Renal pelvis (tissue), 4 donors: ENCODE measurements around the gene TMEM117. TPM values are rescaled to one million over a fixed set of nuclear protein-coding genes. Genes with fewer than 3 reads are reported as not detected.
"Not testable (repeated sequence)": the region's sequence is repeated elsewhere in the genome, so short reads cannot be mapped to it uniquely, and the experiment has no call there.

Experiments used
- DNase-seq: peaks from one replicate; pipeline ENCODE4 v3.0.0-alpha.2; 2013
- polyA plus RNA-seq, 3 donors: library from polyadenylated mRNA; unstranded; fragments of 120-200 nt; gene quantifications; one replicate each; pipeline ENCODE4 v1.2.1, GENCODE V29; 2013; ENCODE audit not compliant: insufficient read length in 3 of 3

Gene TMEM117
- polyA plus RNA-seq, 3 donors: 9.1 to 12.7 (median 12.7) TPM

DNA sequence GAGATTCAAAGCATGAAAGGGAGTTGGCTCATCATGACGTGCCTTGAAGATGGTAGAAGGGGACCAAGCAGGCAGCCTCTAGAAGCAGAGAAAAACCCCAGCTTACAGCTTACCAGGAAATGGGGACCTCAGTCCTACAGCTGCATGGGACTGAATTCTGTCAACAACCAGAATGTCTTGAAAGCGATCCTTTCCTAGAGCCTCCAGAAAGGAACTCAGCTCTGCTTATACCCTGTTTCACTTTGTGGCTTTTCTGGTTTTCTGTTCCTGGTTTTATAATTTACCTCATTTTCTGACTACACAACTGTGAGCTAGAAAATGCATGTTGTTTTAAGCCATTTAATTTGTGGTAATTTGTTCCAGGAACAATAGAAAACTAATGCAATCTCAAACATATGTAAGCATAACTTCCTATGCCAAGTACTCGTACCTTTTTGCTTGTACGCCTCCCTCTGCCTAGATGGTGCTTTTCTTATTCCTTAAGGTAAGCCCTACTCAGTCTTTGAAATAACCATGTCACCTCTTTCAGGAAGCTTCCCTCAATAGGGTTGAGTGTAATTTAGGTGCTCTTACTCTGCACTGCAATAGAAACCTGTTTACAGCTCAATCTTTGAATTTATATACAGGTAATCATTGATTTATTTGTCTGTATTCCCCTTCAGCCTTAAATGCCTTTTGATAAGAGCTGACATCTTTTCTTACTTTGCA, 348.8 kb downstream of the TMEM117 start:
- DNase-seq: no peak

DNA sequence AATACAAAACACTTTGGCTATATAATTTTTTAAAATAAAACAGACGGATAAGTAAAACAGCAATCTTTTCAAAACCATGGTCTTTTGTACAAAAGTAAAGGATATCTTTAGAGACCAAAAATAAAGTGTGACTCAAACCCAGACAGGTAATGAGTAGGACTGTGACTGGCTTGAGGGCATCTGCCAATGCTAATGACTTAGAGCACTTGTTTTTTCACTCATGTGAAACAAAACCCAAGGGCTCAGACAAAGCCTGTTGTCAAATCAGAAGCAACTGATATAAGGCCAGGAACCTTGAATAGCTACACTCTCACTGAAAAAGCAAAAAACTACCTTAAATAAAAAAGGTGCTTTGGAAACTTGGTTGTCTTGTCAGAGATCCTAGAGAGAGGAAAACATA, 357.4 kb downstream of the TMEM117 start:
- no peak for DNase-seq

DNA sequence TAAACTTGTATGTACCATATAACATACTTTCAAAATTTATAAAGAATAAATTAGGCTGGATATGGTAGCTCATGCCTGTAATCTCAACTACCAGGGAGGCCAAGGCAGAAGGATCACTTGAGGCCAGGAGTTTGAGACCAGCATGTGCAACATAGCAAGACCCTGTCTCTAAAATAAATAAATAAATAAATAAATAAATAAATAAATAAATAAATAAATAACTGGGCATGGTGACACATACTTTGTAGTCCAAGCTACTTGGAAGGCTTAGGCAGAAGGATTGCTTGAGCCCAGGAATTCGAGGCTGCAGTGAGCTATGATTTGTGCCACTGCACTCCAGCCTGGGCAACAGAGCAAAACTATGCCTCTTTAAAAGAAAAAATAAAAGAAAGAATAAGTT, 359.8 kb downstream of the TMEM117 start:
- not testable (repeated sequence) for DNase-seq

DNA sequence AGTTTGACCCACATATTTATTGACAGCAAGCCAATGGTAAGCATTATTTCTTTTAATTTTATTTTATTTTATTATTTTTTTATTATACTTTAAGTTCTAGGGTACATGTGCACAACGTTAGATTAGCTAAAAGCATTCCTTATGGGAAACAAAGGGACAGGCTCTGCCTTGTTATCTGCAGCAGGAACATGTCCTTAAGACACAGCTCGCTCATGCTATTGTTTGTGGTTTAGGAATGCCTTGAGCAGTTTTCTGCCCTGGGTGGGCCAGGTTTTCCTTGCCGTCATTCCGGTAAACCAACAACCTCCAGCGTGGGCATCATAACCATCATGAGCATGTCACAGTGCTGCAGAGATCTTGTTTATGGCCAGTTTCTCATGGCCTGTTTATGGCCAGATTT, 370.2 kb downstream of the TMEM117 start:
- no peak for DNase-seq

DNA sequence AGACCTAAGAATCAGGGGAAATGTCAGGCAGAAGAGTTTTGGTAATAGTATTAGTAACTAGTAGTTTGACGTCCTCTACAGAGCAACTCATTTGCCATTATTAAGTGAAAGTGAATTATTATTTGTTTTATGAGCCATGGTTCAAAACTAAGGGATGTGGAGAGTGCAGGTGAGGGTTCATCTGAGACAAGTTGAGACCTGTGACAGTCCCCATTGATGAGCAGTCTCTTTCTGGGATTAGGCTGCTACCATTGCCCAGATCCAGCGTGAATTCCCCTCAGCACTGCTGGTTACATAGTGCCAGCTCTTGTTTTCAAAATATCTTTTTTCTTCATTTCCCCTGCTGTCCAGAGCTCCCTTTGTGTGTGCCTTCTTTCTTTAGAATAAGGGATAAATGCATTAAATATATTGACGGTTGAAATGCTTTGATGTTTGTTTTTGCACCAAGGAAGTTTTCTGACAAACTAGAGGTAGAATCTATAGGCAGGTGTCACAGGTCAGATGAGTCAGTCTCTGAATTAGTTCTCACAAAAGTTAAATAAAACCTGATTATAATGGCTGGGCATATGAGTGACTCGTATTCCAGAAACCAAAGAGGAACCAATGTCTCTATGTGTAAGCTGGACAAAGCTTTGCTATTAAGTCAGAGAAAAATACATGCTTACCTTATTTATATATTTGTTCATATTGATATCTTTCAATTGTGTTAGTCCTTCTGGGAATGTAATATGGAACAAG, 381.4 kb downstream of the TMEM117 start:
- DNase-seq: no peak

DNA sequence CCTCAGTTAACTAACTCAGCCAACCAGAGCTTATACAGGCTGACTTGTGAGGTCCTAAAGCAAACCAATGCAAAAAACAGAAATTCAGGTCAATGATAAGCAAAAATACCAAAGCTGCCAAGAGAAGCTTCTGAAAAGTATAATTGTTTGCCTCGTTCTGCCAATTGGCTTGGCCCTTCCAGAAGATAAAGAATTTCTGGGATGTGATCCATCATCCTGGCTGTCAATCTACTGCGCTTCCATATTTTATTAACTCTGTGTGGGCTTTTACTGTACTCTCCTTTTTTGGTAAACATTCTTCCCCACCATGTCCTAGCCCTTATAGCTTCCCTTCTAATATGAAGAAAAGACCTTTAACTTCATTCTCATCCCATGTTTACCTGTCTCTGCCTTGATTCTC, 387.9 kb downstream of the TMEM117 start:
- no peak for DNase-seq

DNA sequence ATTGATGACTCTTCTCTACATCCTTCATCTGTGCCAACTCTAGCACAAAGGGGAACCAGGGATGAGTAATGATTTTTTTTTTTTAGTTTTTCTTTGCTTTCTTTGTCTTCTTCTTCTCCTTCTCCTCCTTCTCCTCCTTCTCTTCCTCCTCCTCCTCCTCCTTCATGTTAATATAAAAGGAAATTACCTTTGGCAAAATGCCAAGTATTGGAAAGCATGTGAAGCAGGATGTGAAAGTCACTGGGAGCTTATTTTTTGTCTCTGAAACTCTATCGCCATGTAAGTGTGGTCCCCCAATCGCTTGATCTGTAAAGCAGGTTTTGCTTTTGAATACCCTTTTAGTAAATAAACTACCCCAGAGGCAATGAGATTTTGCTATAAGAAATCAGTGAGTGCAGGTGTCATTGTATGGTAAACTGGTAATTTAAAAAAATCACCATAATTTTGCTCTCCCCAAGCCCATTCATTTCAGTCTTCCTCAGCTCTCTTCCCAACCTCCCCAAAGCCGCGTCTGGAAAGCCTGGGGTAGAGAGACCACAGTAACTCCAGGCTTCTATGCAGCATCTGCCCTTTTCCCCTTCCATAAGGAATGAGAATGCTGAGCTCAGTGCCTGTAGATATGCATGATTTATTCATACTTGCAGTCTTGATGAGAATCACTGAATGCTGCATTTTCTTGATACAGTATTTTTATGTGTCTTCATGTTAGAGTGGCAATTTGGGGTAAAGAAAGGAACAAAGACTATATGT, 388.7 kb downstream of the TMEM117 start:
- DNase-seq: no peak

DNA sequence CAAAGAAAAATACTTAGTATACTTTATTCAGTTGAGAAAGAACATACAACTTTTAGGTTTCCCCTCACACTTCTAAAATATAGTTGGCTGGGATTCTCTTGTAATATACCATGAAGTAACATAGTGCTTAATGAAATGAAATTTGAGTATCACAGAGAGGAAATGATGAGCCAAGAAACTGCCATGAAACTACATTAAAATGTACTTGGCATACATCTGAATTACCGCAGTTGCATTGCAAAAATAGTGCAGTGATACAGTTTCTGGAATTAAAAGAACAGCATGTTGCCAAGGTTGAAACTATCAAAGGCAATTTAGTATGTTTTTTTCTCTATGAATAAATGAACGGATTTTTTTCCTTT, 389.2 kb downstream of the TMEM117 start:
- DNase-seq: no peak

DNA sequence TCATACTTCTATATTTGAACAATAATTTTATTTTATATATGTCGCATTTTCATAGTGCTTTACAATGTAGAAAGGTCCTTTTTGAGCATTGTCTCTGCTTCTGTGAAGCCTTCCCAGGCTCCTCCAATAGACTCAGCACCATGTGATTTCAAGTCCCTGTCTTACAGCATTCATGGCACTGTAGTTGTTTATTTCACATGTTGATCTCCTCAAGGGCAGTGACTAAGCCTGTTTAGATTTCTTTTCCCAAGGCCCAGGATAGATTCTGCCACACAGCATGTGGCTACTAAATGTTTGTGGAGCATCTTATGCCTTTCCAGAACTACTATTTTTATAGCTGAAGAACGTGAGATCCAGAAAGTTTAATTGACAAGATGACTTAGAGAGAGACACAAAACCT, 391.7 kb downstream of the TMEM117 start:
- no peak for DNase-seq

DNA sequence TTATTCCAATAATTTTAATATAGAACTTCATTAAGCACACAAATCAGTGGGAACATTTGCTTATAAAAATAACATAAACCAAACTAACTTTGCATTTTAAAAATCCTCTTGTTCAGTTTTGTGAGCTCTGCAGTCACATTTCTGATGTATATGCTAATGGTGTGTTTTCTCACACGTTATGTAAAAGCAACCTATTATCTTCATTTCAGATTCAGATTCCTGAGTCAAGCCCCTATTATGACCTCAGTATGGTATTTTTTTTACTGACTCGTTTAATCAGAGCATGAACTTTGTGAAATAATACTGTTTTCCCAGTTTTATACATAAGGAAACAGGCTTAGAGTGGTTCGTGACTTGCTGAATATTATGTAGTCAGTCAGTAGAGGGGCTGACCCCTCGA, 394.0 kb downstream of the TMEM117 start:
- no peak for DNase-seq

DNA sequence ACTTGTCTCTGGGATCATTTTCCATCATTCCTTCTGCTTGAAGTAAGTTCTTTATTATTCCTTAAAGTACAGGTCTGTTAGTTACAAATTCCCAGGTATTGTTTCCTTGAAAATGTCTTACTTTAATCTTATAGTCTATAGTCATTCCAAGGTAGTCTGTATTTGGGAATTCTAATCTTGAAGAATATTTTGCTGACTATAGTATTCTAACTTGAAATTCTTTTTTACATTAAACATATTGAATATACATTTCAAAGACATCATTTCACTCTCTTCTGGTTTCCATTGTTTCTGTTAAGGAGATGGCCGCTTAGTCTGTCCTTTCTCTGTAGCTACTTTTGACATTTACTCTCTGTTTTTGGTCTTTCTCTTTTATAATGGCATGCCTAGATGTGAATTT, 399.8 kb downstream of the TMEM117 start:
- DNase-seq: no peak

DNA sequence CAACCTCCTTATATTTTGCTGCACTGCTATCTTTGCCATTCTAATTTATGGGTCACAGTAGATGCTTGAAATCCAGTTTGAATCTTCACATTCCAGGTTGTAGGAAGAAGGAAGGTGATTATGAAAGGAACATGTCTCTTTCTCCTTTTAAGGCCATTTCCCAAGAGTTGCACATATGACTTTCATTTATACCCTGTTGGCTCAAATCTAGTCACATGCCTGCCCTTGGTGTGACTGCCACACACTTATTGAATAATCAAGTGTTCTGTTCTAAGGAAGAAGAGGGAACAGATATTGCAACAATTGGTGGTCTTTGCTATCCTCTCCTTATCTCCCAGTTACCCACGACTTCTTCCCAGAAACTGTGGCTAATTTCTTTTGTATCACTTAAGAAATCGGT, 404.3 kb downstream of the TMEM117 start:
- no peak for DNase-seq

DNA sequence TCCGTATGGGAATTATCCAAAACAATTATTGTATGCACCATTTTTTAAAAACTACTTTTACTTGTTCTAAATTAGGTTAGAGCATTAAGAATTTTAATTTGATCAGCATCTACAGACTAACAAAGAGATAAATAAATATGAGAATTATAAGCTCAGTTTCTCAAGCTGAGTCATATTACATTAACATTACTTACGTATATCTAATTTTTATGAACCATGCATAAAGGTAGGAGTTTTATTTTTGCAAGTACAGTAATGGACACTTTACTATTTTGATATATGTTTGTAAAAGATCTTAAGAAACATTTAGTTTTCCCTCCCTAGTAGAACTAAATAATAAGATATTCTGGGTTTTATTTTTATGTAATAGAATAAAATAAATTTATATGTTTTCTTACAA, 410.1 kb downstream of the TMEM117 start:
- no peak for DNase-seq

DNA sequence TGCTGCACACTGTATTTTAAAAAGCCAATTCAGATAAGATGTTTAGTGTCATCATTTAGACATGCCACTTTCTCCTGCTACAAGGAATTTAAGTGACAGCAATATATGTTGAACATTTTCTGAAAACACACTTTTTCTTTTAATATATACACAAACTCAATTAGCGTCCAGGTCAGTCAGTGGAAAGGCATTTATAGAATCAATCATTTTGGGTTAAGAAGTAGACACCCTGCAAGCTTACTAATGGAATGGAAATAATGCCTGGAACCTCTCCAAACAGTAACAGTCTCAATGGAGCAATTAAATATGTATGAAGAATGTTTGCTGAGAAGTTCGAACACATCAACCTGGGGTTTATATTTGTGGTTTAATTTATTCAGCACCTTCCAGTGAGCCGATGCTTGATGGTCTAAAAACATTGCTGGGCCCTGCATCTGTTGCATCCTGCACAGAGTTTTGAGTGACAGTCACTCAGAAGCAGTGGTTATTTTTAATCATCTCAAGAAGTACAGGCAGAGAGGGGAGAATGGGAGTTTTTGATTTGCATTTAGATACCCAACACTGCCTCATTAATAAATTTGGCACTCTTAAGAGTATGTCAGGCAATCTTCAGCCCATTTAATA, 410.7 kb downstream of the TMEM117 start:
- DNase-seq: no peak

DNA sequence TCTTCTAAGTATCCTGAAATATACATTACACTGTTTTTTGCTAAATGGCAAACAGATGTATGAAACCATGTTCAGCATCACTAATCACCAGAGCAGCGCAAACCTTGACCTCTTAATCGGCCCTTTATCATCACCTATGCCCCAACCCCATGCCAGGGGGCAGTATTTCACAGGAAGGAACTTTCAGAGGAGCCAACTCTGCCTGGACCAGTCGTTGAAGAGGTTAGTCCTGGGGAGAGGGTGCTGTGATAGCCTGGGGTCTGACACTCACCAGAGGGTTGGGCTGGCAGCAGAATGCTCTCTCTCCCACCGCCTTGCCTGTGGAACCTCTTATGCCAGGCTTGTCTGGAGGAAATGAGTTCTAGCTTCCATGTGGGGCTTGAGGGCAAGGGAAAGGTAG, 411.7 kb downstream of the TMEM117 start:
- no peak for DNase-seq

DNA sequence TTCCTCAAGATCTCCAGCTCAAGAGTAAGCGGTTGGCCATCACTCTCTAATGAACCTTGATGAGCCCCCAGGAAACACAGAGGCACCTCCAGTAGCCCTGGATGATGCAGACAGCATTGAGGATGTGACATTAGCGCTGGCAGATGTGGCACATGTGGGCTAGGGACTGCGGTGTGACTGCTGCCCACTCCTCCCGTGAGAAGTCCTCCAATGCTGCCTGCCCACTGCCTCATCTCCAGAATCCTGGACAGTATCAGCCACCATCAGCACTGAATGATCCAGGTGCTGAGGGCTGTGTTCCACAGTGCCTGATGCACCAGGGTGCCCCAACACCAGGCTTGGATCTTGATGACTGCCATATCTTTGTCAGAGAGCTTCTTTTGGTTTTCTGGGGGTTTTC, 412.6 kb downstream of the TMEM117 start:
- DNase-seq: no peak

DNA sequence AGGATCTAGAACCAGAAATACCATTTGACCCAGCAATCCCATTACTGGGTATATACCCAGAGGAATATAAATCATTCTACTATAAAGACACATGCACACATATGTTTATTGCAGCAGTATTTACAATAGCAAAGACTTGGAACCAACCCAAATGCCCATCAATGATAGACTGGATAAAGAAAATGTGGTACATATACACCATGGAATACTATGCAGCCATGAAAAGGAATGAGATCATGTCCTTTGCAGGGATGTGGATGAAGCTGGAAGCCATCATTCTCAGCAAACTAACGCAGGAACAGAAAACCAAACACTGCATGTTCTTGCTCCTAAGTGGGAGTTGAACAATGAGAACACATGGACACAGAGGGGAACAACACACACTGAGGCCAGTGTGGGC, 414.6 kb downstream of the TMEM117 start:
- not testable (repeated sequence) for DNase-seq

DNA sequence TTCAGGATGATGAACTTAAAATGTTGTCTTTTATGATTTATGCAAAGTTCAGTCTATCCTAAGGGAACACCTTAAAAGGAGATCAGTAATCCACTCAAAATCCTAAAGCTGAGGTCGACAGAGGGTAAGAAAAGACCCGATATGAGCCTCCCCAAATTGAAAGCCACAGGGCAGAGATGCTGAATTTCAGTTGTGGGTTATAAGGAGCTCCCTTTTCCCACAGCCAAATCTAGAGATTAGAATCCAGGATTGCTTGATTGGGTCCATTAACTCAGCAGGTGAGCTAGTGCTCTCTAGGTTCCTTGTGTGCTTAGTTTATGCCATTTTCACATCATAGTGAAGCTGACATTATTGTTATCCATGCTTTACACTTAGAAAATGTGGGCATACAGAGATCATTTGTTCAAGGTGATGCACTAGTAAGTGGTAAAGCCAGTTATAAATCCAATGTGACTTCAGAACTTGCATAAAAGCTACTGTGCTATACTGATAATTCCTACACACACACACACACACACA, 417.5 kb downstream of the TMEM117 start:
- DNase-seq: no peak

DNA sequence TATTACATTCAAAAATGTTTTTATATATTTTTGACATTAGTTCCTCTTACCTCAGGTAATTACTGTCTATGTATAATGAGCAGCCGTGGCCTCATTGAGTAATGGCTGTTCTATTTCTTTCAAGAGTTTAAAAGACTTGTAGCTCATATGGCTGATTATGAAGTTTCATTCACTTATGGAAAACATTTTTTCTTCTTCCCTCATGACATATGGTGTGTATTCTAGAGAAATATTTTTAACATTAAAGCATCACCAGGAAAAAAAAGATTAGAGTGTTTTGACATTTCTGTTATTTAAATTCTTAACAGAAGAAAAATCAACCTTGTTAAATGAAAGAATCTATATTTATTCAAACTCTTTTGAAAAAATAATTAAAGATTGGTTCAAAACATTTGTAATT, 422.4 kb downstream of the TMEM117 start:
- no peak for DNase-seq

DNA sequence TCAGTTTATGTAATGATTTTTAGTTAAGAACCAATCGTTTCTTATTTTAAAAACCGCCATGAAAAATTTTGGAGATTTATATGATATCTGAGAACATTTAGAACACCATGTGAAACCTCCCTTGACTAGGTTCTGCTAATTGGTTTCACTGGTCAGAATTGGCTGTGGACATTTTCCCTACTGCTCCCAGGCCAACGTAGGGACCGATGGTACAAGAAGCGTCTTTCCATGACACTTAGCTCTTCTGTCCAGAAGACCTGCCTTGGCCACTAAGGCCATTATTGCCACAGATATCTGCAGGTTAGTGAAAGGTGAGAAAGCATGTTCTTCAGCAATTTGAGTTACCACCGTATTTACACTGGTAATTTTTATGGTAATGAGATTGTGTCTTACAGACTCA, 424.0 kb downstream of the TMEM117 start:
- DNase-seq: no peak

DNA sequence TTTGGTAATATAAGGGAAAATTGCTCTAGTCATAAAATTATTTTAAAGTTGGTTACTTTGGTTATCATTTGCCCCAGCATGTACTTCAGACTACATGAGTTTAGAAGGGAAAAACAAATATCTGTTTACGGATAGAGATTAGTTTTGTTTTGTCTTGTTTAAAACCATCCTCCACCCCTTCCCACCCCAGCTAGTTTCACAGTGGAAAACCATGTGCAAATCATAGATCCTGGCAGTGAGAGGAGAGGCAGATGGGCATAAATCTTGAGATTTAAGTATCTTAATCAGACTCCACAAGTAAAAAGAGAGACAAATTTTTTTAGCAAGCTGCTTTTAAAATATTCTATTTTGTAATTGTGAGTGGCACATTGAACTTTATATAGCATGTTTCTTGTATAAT, 424.7 kb downstream of the TMEM117 start:
- DNase-seq: no peak

DNA sequence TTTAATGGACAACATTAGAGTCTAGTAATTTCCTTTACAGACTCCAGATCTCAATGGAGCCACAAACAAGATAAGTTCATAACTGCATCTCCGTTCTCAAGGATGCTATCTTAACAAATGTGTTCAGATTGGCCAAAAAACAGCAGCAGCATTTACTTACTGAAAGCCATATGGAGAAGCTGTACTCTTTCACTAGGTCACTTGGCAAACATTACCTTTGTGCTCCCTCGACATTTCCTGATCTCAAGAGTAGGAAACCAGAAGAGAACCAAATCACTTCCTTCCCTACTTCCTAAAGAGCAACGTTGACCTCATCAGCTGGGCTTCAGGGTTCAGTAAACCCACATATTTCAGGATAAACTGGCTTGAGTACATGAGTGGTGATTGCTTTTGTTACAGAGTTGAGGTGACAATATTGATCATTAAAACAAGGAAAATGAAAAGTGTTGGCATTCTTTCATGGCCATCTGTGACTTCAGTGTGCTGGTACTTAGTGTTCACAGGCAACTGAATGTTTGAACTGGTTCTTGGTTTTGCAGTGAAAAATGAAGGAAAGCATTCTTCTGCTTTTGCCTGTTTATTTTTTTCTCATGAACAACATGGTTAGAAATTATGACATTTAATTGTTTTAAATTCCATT, 449.6 kb downstream of the TMEM117 start:
- no peak for DNase-seq
